ENCODE data around the gene CCDC178.

- TF ChIP-seq POLR2AphosphoS5 (IDR thresholded peaks at IDR 0.05; ENCODE audit: low read depth): no peak
- TF ChIP-seq, protein P1, sequence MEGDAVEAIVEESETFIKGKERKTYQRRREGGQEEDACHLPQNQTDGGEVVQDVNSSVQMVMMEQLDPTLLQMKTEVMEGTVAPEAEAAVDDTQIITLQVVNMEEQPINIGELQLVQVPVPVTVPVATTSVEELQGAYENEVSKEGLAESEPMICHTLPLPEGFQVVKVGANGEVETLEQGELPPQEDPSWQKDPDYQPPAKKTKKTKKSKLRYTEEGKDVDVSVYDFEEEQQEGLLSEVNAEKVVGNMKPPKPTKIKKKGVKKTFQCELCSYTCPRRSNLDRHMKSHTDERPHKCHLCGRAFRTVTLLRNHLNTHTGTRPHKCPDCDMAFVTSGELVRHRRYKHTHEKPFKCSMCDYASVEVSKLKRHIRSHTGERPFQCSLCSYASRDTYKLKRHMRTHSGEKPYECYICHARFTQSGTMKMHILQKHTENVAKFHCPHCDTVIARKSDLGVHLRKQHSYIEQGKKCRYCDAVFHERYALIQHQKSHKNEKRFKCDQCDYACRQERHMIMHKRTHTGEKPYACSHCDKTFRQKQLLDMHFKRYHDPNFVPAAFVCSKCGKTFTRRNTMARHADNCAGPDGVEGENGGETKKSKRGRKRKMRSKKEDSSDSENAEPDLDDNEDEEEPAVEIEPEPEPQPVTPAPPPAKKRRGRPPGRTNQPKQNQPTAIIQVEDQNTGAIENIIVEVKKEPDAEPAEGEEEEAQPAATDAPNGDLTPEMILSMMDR (IDR thresholded peaks at IDR 0.05; ENCODE audit: insufficient read depth, low read length): no peak
These were observed 158.4 kb downstream of the CCDC178 start for GRCh38 chr18:33282142-33282541.

All from HL-60 (cell line).